HG02943 (cell line): ENCODE results near the gene TIMELESS.
"Not testable (repeated sequence)": the region's sequence is repeated elsewhere in the genome, so short reads cannot be mapped to it uniquely, and the experiment has no call there.

Experiments
- ATAC-seq: cut with Tn5 transposase; IDR thresholded peaks from one replicate; pipeline ENCODE4 v1.9.1; 2021; ENCODE audit warnings: mild to moderate bottlenecking, low read depth, moderate library complexity; ENCODE audit not compliant: unreplicated experiment

The TIMELESS gene

DNA sequence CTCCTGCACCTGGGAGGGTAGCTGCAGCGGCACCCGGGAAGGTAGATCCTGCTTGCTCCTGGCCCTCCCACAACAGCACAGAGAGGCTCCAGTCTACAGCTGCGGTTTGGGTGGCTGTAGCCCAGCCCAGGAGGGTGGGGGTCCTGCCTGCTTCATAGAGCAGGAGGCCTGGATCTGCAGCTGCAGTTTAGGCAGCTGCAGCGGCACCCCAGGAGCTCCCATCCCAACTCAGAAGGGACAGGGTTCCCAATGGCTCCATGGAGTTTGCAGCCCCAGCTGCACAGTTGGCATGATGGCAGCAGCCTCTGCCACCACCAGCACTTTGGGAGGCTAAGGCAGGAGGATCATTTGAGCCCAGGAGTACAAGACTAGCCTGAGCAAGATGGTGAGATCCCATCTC is 38.5 kb downstream of the TIMELESS start:
- no peak for ATAC-seq

DNA sequence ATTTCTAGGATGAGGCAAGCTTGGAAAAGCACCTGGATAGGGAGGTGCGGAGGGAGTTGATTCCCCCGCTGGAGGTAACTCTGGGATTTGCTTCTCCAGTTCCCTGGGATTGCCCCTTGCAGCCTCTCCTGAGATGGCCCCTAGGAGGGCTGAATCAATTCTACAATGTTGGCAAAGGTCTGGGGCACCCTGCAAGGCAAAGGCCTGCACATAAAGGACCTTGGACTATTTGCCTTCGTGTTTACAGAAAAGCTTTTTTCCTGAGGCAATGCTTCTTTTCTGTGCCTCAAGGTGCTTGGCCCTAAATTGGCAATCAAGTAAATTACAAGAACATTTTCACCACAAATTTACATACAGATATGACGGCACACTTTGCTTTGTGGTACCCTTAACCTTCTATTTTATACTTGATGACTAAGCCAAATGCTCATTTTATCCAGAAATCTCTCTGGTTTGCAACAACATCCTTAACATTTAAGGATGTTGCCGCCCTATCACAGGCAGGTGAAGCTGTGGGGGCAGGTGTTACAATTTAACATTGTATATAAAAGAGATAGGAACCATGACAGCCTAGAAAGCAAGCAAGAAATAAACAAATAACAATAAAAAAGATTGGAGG is 40.3 kb downstream of the TIMELESS start:
- ATAC-seq, result no peak

GRCh38 chr12:56404227-56404626 is 45.0 kb downstream of the TIMELESS start:
- ATAC-seq, result not testable (repeated sequence)

- ATAC-seq, result not testable (repeated sequence)
Measured at GRCh38 chr12:56401612-56402011, 47.6 kb downstream of the TIMELESS start.

GRCh38 chr12:56401125-56401524 is 48.1 kb downstream of the TIMELESS start:
- ATAC-seq, result not testable (repeated sequence)

DNA sequence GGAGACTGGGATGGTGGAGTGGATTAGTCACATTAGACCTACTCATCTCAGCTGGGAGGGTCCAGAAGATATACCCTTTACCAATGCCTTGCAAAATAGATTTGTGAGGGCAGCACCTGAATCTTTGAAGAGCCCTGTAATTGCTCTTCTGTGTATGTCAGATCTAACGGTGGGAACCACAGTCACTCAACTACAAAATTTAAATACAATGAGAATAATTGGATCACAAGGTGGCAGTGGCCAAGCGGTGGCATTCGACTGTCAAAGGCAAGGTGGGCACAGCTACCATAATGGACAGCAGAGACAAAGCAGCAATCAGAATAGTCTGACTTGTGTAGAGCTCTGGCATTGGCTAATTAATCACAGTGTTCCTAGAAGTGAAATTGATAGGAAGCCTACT is 49.8 kb downstream of the TIMELESS start:
- not testable (repeated sequence) for ATAC-seq

- no peak for ATAC-seq
Measured at GRCh38 chr12:56398324-56398723, 50.9 kb downstream of the TIMELESS start.

GRCh38 chr12:56392331-56392730 is 56.9 kb downstream of the TIMELESS start:
- ATAC-seq, result no peak

DNA sequence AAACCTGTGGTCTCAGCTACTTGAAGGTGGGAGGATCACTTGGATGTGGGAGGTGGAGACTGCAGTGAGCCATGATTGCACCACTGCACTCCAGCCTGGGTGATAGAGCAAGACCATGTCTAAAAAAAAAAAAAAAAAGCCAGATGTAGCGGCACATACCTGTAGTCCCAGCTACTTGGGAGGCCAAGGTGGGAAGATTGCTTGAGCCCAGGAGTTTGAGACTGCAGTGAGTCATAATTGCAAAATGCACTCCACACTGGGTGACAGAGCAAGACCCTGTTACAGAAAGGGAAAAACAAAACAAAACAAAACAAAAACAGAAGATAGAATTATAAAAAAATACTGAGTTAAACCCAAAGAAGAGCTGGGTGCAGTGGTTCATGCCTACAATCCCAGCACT is 57.5 kb downstream of the TIMELESS start:
- ATAC-seq, result no peak

DNA sequence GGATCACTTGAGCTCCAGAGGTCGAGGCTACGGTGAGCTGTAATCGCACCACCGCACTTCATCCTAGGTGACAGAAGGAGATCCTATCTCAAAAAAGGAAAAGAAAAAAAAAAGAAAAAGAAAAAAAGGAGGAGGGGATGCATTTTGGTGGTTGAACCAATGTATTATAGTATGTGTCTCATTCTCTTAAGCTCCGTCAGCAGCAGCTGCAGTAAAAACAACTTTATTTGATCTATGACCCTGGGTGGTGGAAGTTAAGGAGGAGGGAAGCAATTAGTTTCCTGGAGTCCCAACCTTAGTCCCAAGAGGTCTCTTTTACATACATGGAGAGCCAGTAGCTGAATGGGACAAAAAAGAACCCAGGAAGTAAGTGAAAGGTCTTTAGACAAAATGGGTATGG is 59.8 kb downstream of the TIMELESS start:
- ATAC-seq, result no peak

- ATAC-seq, result no peak
Measured at GRCh38 chr12:56387152-56387736, 62.0 kb downstream of the TIMELESS start.

- no peak for ATAC-seq
Measured at GRCh38 chr12:56385873-56386272, 63.4 kb downstream of the TIMELESS start.

GRCh38 chr12:56382611-56383010 is 66.6 kb downstream of the TIMELESS start:
- no peak for ATAC-seq

GRCh38 chr12:56377989-56378316 is 71.3 kb downstream of the TIMELESS start:
- ATAC-seq, result no peak

- no peak for ATAC-seq
Measured at GRCh38 chr12:56377310-56377988, 71.8 kb downstream of the TIMELESS start.

DNA sequence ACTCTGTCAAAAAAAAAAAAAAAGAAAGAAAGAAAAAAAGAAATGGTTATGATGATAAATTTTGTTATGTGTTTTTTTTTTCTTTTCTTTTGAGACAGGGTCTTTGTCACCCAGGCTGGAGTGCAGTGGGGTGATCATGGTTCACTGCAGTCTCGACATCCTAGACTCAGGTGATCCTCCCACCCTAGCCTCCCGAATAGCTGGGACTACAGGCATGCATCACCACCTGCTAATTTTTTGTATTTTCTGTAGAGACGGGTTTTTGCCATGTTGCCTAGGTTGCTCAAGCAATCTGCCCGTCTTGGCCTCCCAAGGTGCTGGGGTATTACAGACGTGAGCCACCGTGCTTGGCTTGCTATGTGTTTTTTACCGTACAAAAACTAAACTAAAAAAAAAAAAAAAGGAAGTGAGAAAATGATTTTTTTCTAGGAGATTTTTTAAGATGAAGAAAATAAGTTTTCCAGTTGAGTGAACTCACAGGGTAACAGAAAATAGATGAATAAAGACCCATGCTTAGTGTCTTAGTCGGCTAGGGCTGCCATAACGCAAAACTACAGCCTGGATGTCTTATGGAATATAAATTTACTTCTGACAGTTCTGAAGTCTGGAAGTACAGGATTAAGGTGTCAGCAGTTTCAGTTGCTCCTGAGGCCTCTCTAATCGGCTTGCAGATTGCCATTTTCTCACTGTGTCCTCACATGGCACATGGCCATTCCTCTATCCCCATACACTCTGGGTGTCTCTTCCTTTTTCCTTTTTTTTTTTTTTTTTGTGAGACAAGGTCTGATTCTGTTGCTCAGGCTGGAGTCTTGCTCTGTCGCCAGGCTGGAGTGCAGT is 73.4 kb downstream of the TIMELESS start:
- ATAC-seq, result no peak

- no peak for ATAC-seq
Measured at GRCh38 chr12:56374726-56375597, 74.3 kb downstream of the TIMELESS start.

- no peak for ATAC-seq
Measured at GRCh38 chr12:56373515-56373914, 75.7 kb downstream of the TIMELESS start.

GRCh38 chr12:56366948-56367347 is 82.3 kb downstream of the TIMELESS start:
- no peak for ATAC-seq
